GM23338 (cell line): ENCODE measurements around the gene TMEM14A. TPM values are rescaled to one million over a fixed set of nuclear protein-coding genes. Genes with fewer than 3 reads are reported as not detected.

Experiments
- ATAC-seq: fragments of 200-7000 bp; cut with Tn5 transposase; 3 replicates; pipeline ENCODE4 v1.9.1; 2020
- DNase-seq: peaks from one replicate; pipeline ENCODE4 v3.0.0-alpha.2; 2015; ENCODE audit warnings: low spot score
- H2AFZ ChIP-seq: fragments of 200-600 bp; sonication (generic); 2 replicates; pipeline ENCODE4 v1.8.0; 2016; ENCODE audit warnings: antibody characterized with exemption, mild to moderate bottlenecking, moderate library complexity
- H3F3A ChIP-seq: fragments of 200-600 bp; sonication (generic); replicated peaks from 2 replicates; pipeline ENCODE4 v1.8.0; 2017; ENCODE audit warnings: antibody characterized with exemption, mixed run types, low read depth
- H3K27ac ChIP-seq: fragments of 200-600 bp; sonication (generic); 2 replicates; pipeline ENCODE4 v1.6.1; 2016; ENCODE audit warnings: low read depth
- H3K27me3 ChIP-seq: fragments of 200-600 bp; sonication (generic); 2 replicates; pipeline ENCODE4 v1.8.0; 2016; ENCODE audit warnings: mild to moderate bottlenecking, mixed run types, moderate library complexity; ENCODE audit not compliant: insufficient read depth
- H3K36me3 ChIP-seq: fragments of 200-600 bp; sonication (generic); 2 replicates; pipeline ENCODE4 v1.8.0; 2016; ENCODE audit warnings: mild to moderate bottlenecking; ENCODE audit not compliant: insufficient read depth
- H3K4me1 ChIP-seq: fragments of 200-600 bp; sonication (generic); 2 replicates; pipeline ENCODE4 v1.8.0; 2016; ENCODE audit warnings: mild to moderate bottlenecking, moderate library complexity; ENCODE audit not compliant: insufficient read depth
- H3K4me2 ChIP-seq: fragments of 200-600 bp; sonication (generic); 2 replicates; pipeline ENCODE4 v1.7.1; 2017; ENCODE audit warnings: mixed run types
- H3K4me3 ChIP-seq: fragments of 200-600 bp; sonication (generic); 2 replicates; pipeline ENCODE4 v1.6.1; 2016; ENCODE audit warnings: mixed run types
- H3K79me2 ChIP-seq: fragments of 200-600 bp; sonication (generic); replicated peaks from 2 replicates; pipeline ENCODE4 v1.8.0; 2017; ENCODE audit warnings: mild to moderate bottlenecking; ENCODE audit not compliant: insufficient read depth
- H3K9me2 ChIP-seq: fragments of 200-600 bp; sonication (generic); 2 replicates; pipeline ENCODE4 v1.8.0; 2017; ENCODE audit not compliant: insufficient read depth
- H4K20me1 ChIP-seq: fragments of 200-600 bp; sonication (generic); replicated peaks from 2 replicates; pipeline ENCODE4 v1.8.0; 2017; ENCODE audit warnings: mild to moderate bottlenecking; ENCODE audit not compliant: insufficient read depth
- H3K27ac Mint-ChIP-seq: 2 replicates; pipeline ENCODE4 v1.8.0; 2020; ENCODE audit warnings: inconsistent platforms, mild to moderate bottlenecking, moderate library complexity, mixed read lengths
- H3K27me3 Mint-ChIP-seq: 3 replicates; pipeline ENCODE4 v1.8.0; 2022; ENCODE audit warnings: low read depth, mild to moderate bottlenecking, moderate library complexity, mixed read lengths, inconsistent platforms; ENCODE audit not compliant: insufficient read depth, poor library complexity
- H3K36me3 Mint-ChIP-seq: 3 replicates; pipeline ENCODE4 v1.8.0; 2021; ENCODE audit warnings: low read depth, mild to moderate bottlenecking, inconsistent platforms, moderate library complexity, mixed read lengths
- H3K4me1 Mint-ChIP-seq: 3 replicates; pipeline ENCODE4 v1.8.0; 2020; ENCODE audit warnings: mild to moderate bottlenecking, inconsistent platforms, mixed read lengths
- H3K4me3 Mint-ChIP-seq: 3 replicates; pipeline ENCODE4 v1.8.0; 2021; ENCODE audit warnings: moderate library complexity, mild to moderate bottlenecking, inconsistent platforms, mixed read lengths
- H3K9me3 Mint-ChIP-seq: 3 replicates; pipeline ENCODE4 v1.8.0; 2020; ENCODE audit warnings: moderate library complexity, mild to moderate bottlenecking, inconsistent platforms, mixed read lengths
- CREB1 ChIP-seq: fragments of 250-450 bp; sonication (Bioruptor Pico); IDR thresholded peaks from 2 replicates; pipeline ENCODE4 v1.5.0; 2020; ENCODE audit warnings: low read depth, mild to moderate bottlenecking, moderate library complexity
- CTCF ChIP-seq, 2 experiments: fragments of 200-600 bp in 1 of 2; sonication (generic) in 1 of 2; conservative IDR thresholded peaks; 2 replicates each; pipeline versions ENCODE4 v1.5.1 to v1.6.1; 2016 to 2017; ENCODE audit warnings: antibody characterized with exemption in 2 of 2, low read depth in 2 of 2, mild to moderate bottlenecking in 2 of 2, moderate library complexity in 1 of 2
- ETS1 ChIP-seq: IDR thresholded peaks from 2 replicates; pipeline ENCODE4 v1.6.1; 2016; ENCODE audit warnings: antibody characterized with exemption
- EZH2 ChIP-seq: fragments of 200-600 bp; sonication (generic); IDR thresholded peaks from one replicate; pipeline ENCODE4 v1.8.0; 2017; ENCODE audit warnings: antibody characterized with exemption, mild to moderate bottlenecking, low read depth; ENCODE audit not compliant: unreplicated experiment
- JUNB ChIP-seq: IDR thresholded peaks from one replicate; pipeline ENCODE4 v1.6.1; 2016; ENCODE audit warnings: antibody characterized with exemption; ENCODE audit not compliant: unreplicated experiment
- REST ChIP-seq: IDR thresholded peaks from one replicate; pipeline ENCODE4 v1.6.1; 2018; ENCODE audit warnings: antibody characterized with exemption; ENCODE audit not compliant: unreplicated experiment
- STAT1 ChIP-seq: IDR thresholded peaks from one replicate; pipeline ENCODE4 v1.6.1; 2016; ENCODE audit warnings: antibody characterized with exemption; ENCODE audit not compliant: unreplicated experiment
- ZNF114 ChIP-seq: fragments of 250-450 bp; sonication (Bioruptor Pico); IDR thresholded peaks from 2 replicates; pipeline ENCODE4 v1.5.0; 2020; ENCODE audit warnings: mild to moderate bottlenecking, moderate library complexity
- ZNF331 ChIP-seq: fragments of 250-450 bp; sonication (Bioruptor Pico); IDR thresholded peaks from 2 replicates; pipeline ENCODE4 v1.5.0; 2020; ENCODE audit warnings: low read depth, mild to moderate bottlenecking, moderate library complexity
- ZNF462 ChIP-seq: fragments of 250-450 bp; sonication (Bioruptor Pico); IDR thresholded peaks from 2 replicates; pipeline ENCODE4 v1.5.0; 2020; ENCODE audit warnings: mild to moderate bottlenecking, moderate library complexity
- polyA plus RNA-seq: library from polyadenylated mRNA; unstranded; fragments of >200 nt; fragmentation: Nextera tagmentation; extraction: Ambion mirVana; gene quantifications from 2 replicates; pipeline ENCODE4 v1.2.1, GENCODE V29; 2016
- total RNA-seq: library from RNA; depleted of rRNA; stranded (reverse); fragments of >200 nt; shearing (Covaris generic); gene quantifications from 2 replicates; pipeline ENCODE4 v1.2.3, GENCODE V29; 2014

Gene TMEM14A
- total and polyA plus RNA-seq, 2 experiments from 2014 or later, result 13.9 to 36.0 TPM

GRCh38 chr6:52691718-52692117 is 20.8 kb downstream of the TMEM14A start:
- no peaks in the 10 kb centered on the region for H3K27me3 ChIP-seq
- Mint-ChIP-seq H3K36me3 (peaks cover 4% of the 10 kb centered on the region; the same call in 2 of the 3 replicates), H3K4me1 (peaks cover 6% of the 10 kb centered on the region; the same call in 2 of the 3 replicates), H3K27me3 (peaks cover 4% of the 10 kb centered on the region), H3K4me3 (no peak overlapping the region), H3K27ac (no peak overlapping the region), H3K9me3 (no peaks in the 10 kb centered on the region)
- no peaks in the 10 kb centered on the region for H3K36me3 ChIP-seq
- ATAC-seq (no peak), DNase-seq (no peak)
- no peaks in the 10 kb centered on the region for H3K4me1 ChIP-seq
- no peak overlapping the region for H3K4me2 ChIP-seq
- no peak overlapping the region for H2AFZ ChIP-seq
- no peak overlapping the region for H3K27ac ChIP-seq
- no peaks in the 10 kb centered on the region for H3F3A ChIP-seq
- no peaks in the 10 kb centered on the region for H3K9me2 ChIP-seq
- H3K4me3 ChIP-seq, result no peak overlapping the region
- H3K79me2 ChIP-seq, result no peaks in the 10 kb centered on the region
- H4K20me1 ChIP-seq, result no peaks in the 10 kb centered on the region
- TF ChIP-seq EZH2 (no peak), REST (no peak), ETS1 (no peak), ZNF114 (no peak), ZNF331 (CRISPR knock-in tag) (no peak), JUNB (no peak), CREB1 (CRISPR knock-in tag) (no peak), ZNF462 (CRISPR knock-in tag) (no peak), CTCF (conservative IDR thresholded peaks at IDR 0.05; ENCODE audit: low read depth in 2 of 2) (no peak), STAT1 (no peak)
